AG09309 (cell line): ENCODE data around the gene DELE1.

Source experiments
- DNase-seq: peaks from one replicate; pipeline ENCODE4 v3.0.0-alpha.2; 2010; ENCODE audit warnings: low read depth
- H3K4me3 ChIP-seq: 2 replicates; pipeline ENCODE4 v1.5.1; 2011; ENCODE audit warnings: mild to moderate bottlenecking, low read depth, low read length, moderate library complexity; ENCODE audit not compliant: control insufficient read depth
- TF ChIP-seq, protein P1 (sequence below): IDR thresholded peaks from 2 replicates; pipeline ENCODE4 v1.5.1; 2011; ENCODE audit warnings: mild to moderate bottlenecking, low read depth, low read length, inconsistent platforms; ENCODE audit not compliant: insufficient read depth, control insufficient read depth; ENCODE audit errors: missing control alignments

The DELE1 gene

DNA sequence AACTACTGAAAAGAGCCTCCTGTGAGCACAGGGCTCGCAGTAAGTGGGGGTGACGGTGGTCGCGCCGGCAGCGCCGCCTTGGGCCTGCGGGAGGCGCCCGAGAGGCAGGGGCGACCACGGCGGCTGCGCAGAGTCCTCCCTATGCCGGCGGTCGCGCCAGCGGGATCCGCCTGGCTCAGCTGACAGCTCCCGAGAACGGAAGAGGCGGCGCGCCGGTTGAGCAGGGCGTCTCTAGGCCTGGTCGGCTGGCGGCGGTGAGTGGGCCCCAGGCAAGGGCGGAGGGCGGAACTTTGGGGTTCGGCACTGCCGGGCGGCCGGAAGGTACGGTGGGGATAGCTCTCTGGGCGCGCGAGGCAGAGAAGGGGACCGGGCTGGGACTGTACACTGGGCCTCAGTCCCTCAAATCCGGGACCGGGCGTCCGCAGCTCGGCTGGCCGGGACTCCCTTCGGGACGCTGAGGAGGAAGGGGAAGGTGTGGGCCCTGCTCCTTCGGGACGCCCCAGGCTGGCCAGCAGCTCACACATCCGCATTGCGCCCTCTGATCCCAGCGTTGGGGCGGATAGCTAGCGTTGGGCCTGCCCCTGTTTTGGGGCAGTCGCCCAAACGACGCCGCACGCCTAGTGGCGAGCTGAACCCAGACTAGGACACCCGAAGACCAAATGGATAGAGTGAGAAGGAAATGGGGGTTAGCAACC lies 45.4 kb downstream of the DELE1 start, which contains the start of gene RNF14:
RNF14 (plus strand) TSS at position 192 of the 695 bp plus-strand sequence. CDS start 4,484 bp downstream, outside the sequence.
- peak within 1 kb of the TSS; percentile 57 for H3K4me3 ChIP-seq
- TF ChIP-seq, protein P1, sequence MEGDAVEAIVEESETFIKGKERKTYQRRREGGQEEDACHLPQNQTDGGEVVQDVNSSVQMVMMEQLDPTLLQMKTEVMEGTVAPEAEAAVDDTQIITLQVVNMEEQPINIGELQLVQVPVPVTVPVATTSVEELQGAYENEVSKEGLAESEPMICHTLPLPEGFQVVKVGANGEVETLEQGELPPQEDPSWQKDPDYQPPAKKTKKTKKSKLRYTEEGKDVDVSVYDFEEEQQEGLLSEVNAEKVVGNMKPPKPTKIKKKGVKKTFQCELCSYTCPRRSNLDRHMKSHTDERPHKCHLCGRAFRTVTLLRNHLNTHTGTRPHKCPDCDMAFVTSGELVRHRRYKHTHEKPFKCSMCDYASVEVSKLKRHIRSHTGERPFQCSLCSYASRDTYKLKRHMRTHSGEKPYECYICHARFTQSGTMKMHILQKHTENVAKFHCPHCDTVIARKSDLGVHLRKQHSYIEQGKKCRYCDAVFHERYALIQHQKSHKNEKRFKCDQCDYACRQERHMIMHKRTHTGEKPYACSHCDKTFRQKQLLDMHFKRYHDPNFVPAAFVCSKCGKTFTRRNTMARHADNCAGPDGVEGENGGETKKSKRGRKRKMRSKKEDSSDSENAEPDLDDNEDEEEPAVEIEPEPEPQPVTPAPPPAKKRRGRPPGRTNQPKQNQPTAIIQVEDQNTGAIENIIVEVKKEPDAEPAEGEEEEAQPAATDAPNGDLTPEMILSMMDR: peak; percentile 61
- peak; percentile 58 for DNase-seq

DNA sequence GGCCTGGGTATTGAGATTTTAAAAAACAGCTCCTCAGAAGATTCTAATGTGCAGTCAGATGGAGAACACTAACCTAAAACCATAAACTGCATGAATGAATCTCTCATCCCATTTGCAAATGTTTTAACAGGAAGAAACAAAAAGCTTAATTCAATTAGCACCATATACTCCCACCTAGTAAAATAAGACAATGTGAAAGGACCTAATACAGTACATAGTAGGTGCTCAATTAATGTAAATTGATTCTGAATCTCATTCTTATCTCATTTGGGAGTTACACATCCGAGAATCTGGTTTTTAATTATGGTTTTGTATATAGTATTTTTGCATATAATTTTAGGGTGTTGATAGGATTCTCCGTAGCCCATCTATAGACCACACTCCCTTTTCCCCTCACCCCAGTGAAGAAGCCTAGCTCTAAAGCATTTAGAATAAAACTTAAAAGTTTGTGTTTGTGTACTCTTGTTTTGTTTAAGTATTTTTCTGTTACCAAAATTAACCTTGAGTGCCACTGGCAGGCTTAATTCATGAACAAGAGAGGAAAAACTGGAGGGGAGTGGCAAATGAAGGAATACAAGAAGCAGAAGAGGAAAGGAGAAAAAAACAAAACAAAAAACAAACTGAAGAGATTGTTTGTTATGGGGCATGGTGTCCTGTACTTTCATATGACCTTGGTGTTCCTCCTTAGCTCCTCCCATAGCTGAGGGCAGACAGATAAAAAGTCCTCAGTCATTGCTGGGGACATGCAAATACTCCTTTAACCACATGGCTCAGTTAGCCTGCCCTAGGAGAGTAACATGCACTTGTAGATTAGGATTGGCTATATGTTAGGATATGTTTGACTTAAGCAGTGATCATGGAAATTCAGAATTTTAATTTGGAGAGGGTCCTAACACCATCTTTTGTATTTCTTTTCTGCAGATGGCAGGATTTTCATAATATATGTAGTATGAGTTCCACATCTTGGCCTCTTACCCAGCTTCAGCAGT lies 46.4 kb downstream of the DELE1 start:
- DNase-seq: no peak
- TF ChIP-seq, protein P1: no peak
- H3K4me3 ChIP-seq: peak overlapping the region; percentile 57

GRCh38 chr5:141973871-141974595 lies 50.4 kb downstream of the DELE1 start:
- DNase-seq: no peak
- no peak overlapping the region for H3K4me3 ChIP-seq
- TF ChIP-seq, protein P1: no peak

DNA sequence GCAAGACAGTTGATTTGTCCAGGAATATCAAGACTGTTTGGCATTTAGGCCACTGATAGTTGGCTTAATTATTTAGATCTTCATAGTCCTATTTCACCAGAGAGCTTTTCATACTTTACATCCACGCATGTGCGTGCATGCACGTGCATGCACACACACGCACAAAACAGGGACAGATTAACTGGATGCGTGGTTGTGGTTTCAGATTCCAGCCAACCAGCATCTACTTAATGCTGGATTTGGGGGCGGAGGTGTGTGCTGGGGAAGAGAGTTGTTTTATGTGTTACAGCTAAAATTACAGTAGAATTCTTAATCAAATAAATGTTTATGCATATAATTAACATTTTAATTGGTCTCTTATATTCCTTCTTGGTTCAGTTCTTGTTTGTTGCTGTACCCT lies 52.5 kb downstream of the DELE1 start:
- DNase-seq: no peak
- H3K4me3 ChIP-seq: no peak overlapping the region

GRCh38 chr5:141978389-141978788 lies 54.7 kb downstream of the DELE1 start:
- no peak for DNase-seq
- TF ChIP-seq, protein P1: no peak
- no peak overlapping the region for H3K4me3 ChIP-seq

More for the DNA sequence above, 52.5 kb downstream of the DELE1 start:
- TF ChIP-seq, protein P1: no peak

DNA sequence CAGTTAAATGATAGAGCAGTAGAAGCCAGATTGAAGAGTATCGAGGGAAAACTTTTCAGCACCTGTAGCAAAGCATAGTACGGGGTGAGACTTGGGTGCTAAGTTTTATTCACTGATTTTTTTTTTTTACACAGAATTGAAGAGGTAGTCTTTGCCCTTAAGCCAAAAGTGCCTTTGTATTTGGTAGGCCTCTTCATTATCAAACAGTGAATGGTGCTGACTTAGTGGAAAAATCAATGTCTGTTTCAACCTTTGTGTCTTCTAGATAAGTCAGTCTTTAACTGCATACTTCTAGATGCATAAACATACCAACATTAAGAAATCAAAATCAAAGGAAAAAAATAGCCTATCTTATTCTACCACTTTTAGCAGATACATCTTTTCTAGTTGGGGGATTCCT lies 59.0 kb downstream of the DELE1 start:
- DNase-seq: no peak

More for the DNA sequence above, 59.0 kb downstream of the DELE1 start:
- no peak overlapping the region for H3K4me3 ChIP-seq
- TF ChIP-seq, protein P1: no peak
